ENCODE results near the gene PDE11A.

PDE11A gene

DNA sequence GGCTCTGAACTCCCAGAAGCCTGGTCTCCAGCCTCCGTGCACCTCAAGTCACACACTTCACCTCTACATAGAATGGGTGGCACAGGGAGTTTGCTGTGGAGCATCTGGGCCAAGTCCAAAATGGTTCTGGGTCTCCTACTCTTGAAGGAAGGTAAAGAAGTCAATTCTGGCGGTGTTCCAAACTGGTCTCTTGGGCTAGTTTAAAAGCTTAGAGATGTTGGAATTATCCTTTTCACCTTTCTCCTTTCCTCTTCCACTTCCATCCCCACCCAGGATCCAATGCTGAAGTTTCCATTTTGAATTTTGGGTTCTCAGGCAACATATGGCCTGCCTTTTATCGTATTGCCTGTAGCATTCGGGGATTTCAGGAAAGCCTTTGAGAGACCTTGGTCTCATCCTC lies 325.2 kb downstream of the PDE11A start:
- Histone ChIP-seq H3K4me2 (ENCODE audit: low read length) (no peak overlapping the region), H3K9ac (ENCODE audit: low read length) (no peak overlapping the region), H3K4me1 (ENCODE audit: low read length) (peaks cover 8% of the 10 kb centered on the region), H3K36me3 (replicated peaks; ENCODE audit: low read depth, low read length) (no peaks in the 10 kb centered on the region), H3K79me2 (ENCODE audit: low read length) (no peaks in the 10 kb centered on the region), H3K4me3 (ENCODE audit: low read length) (no peak overlapping the region), H3K9me3 (ENCODE audit: insufficient read depth, low read length) (no peaks in the 10 kb centered on the region), H4K20me1 (ENCODE audit: insufficient read depth, low read length) (no peaks in the 10 kb centered on the region), H3K27me3 (ENCODE audit: low read depth, low read length) (no peaks in the 10 kb centered on the region), H2AFZ (ENCODE audit: low read depth, low read length) (no peak overlapping the region), H3K27ac (ENCODE audit: low read length) (no peak overlapping the region)
- TF ChIP-seq, protein P1, sequence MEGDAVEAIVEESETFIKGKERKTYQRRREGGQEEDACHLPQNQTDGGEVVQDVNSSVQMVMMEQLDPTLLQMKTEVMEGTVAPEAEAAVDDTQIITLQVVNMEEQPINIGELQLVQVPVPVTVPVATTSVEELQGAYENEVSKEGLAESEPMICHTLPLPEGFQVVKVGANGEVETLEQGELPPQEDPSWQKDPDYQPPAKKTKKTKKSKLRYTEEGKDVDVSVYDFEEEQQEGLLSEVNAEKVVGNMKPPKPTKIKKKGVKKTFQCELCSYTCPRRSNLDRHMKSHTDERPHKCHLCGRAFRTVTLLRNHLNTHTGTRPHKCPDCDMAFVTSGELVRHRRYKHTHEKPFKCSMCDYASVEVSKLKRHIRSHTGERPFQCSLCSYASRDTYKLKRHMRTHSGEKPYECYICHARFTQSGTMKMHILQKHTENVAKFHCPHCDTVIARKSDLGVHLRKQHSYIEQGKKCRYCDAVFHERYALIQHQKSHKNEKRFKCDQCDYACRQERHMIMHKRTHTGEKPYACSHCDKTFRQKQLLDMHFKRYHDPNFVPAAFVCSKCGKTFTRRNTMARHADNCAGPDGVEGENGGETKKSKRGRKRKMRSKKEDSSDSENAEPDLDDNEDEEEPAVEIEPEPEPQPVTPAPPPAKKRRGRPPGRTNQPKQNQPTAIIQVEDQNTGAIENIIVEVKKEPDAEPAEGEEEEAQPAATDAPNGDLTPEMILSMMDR (IDR thresholded peaks at IDR 0.05; ENCODE audit: low read depth, low read length) = no peak
- no peak for TF ChIP-seq EZH2phosphoT487 (IDR thresholded peaks at IDR 0.05; ENCODE audit: low read depth)

DNA sequence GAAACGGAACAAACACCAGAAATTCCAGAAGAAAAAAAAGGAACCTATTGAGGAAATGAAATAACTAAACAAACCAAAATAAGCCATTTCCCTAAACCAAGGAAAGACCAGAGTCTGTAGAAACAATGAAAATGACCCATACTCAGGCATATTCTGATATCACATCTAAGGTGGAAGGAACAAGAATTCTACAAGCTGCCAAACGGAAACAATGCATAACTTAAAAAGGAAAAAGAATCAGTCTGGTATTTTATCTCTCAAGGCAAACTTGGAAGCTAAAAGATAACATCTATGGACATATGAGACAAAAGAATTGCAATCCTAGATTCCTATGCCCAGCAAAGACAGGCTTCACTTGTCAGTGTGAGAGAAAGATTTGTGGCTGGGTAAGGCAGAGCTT lies 326.2 kb downstream of the PDE11A start:
- Histone ChIP-seq H3K27me3 (ENCODE audit: low read depth, low read length) (no peaks in the 10 kb centered on the region), H3K9me3 (ENCODE audit: insufficient read depth, low read length) (no peaks in the 10 kb centered on the region), H3K36me3 (replicated peaks; ENCODE audit: low read depth, low read length) (no peaks in the 10 kb centered on the region), H3K79me2 (ENCODE audit: low read length) (no peaks in the 10 kb centered on the region), H3K4me3 (ENCODE audit: low read length) (no peak overlapping the region), H2AFZ (ENCODE audit: low read depth, low read length) (no peak overlapping the region), H3K4me2 (ENCODE audit: low read length) (no peak overlapping the region), H3K9ac (ENCODE audit: low read length) (no peak overlapping the region), H4K20me1 (ENCODE audit: insufficient read depth, low read length) (no peaks in the 10 kb centered on the region), H3K27ac (ENCODE audit: low read length) (no peak overlapping the region), H3K4me1 (ENCODE audit: low read length) (peaks cover 8% of the 10 kb centered on the region)
- TF ChIP-seq, protein P1 (IDR thresholded peaks at IDR 0.05; ENCODE audit: low read depth, low read length) = no peak
- TF ChIP-seq EZH2phosphoT487 (IDR thresholded peaks at IDR 0.05; ENCODE audit: low read depth) = no peak

DNA sequence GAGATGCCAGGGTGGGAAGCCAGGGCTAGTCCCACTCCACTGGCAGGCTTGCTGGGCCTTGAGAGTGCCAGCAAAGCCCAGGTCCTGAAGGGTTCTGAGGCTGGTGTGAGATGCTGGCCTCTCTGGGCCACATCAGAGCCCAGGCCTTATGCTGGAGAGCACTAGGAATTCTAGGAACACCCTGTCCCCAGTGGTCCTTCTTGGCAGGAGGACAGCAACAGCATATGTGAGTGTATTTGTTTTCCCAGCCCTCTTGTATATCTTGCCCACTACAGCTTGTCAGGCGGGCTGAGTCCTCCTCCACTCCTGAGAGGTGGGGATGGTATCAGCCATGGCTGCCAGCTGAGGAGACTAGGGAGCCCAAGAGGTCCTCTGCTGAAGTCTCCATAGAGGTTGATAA lies 327.0 kb downstream of the PDE11A start:
- TF ChIP-seq EZH2phosphoT487 (IDR thresholded peaks at IDR 0.05; ENCODE audit: low read depth) = no peak
- TF ChIP-seq, protein P1 (IDR thresholded peaks at IDR 0.05; ENCODE audit: low read depth, low read length) = no peak
- H3K9ac ChIP-seq (ENCODE audit: low read length) = no peak overlapping the region
- peaks cover 8% of the 10 kb centered on the region for H3K4me1 ChIP-seq (ENCODE audit: low read length)
- H3K4me3 ChIP-seq (ENCODE audit: low read length) = no peak overlapping the region
- H3K79me2 ChIP-seq (ENCODE audit: low read length) = no peaks in the 10 kb centered on the region
- H3K27me3 ChIP-seq (ENCODE audit: low read depth, low read length) = no peaks in the 10 kb centered on the region
- no peaks in the 10 kb centered on the region for H3K36me3 ChIP-seq (replicated peaks; ENCODE audit: low read depth, low read length)
- H3K9me3 ChIP-seq (ENCODE audit: insufficient read depth, low read length) = no peaks in the 10 kb centered on the region
- no peaks in the 10 kb centered on the region for H4K20me1 ChIP-seq (ENCODE audit: insufficient read depth, low read length)
- no peak overlapping the region for H3K4me2 ChIP-seq (ENCODE audit: low read length)
- H3K27ac ChIP-seq (ENCODE audit: low read length) = no peak overlapping the region
- H2AFZ ChIP-seq (ENCODE audit: low read depth, low read length) = no peak overlapping the region

DNA sequence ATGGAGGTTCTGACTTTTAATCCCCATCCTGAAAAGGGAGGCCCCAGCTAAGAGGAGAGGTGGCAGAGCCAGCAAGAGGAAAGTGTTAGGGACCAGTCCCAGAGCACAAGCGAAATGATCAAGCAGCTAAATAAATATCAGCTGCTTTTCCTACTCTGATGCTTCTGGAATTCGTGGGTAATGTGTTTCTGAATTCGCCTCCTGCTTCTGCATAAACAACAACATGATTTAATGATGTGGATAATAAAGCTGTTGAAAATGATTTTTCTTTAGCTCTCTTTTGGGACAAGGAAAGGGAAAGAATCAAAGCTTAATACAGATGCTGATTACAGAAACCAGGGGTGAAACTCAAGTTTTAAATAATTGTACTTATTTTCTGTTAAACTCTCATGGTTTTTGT lies 329.7 kb downstream of the PDE11A start:
- Histone ChIP-seq H3K4me3 (ENCODE audit: low read length) (no peak overlapping the region), H4K20me1 (ENCODE audit: insufficient read depth, low read length) (no peaks in the 10 kb centered on the region), H3K9me3 (ENCODE audit: insufficient read depth, low read length) (no peaks in the 10 kb centered on the region), H3K4me1 (ENCODE audit: low read length) (peaks cover 8% of the 10 kb centered on the region), H2AFZ (ENCODE audit: low read depth, low read length) (no peak overlapping the region), H3K9ac (ENCODE audit: low read length) (no peak overlapping the region), H3K27me3 (ENCODE audit: low read depth, low read length) (no peaks in the 10 kb centered on the region), H3K79me2 (ENCODE audit: low read length) (no peaks in the 10 kb centered on the region), H3K36me3 (replicated peaks; ENCODE audit: low read depth, low read length) (no peaks in the 10 kb centered on the region), H3K4me2 (ENCODE audit: low read length) (no peak overlapping the region), H3K27ac (ENCODE audit: low read length) (no peak overlapping the region)
- TF ChIP-seq EZH2phosphoT487 (IDR thresholded peaks at IDR 0.05; ENCODE audit: low read depth) = no peak
- TF ChIP-seq, protein P1 (IDR thresholded peaks at IDR 0.05; ENCODE audit: low read depth, low read length) = no peak
